Upper lobe of right lung (tissue), 1 donor: ENCODE measurements around the gene FANK1. TPM values are rescaled to one million over a fixed set of nuclear protein-coding genes. Genes with fewer than 3 reads are reported as not detected.

Source experiments
- ATAC-seq: fragments of 200-7000 bp; cut with Tn5 transposase; one replicate; pipeline ENCODE4 v1.9.1; 2020; ENCODE audit warnings: mild to moderate bottlenecking, moderate library complexity
- DNase-seq: peaks from one replicate; pipeline ENCODE4 v3.0.0-alpha.2; 2020
- H3K27ac ChIP-seq: fragments of 200-600 bp; one replicate; pipeline ENCODE4 v1.8.0; 2022
- H3K27me3 ChIP-seq: fragments of 200-600 bp; one replicate; pipeline ENCODE4 v1.8.0; 2022; ENCODE audit warnings: mild to moderate bottlenecking
- H3K36me3 ChIP-seq: fragments of 200-600 bp; one replicate; pipeline ENCODE4 v1.8.0; 2022
- H3K4me1 ChIP-seq: fragments of 200-600 bp; one replicate; pipeline ENCODE4 v1.8.0; 2022
- H3K4me3 ChIP-seq: fragments of 200-600 bp; one replicate; pipeline ENCODE4 v1.8.0; 2022; ENCODE audit warnings: mild to moderate bottlenecking
- H3K9me3 ChIP-seq: fragments of 200-600 bp; one replicate; pipeline ENCODE4 v1.8.0; 2022
- CTCF ChIP-seq: fragments of 200-600 bp; IDR thresholded peaks from one replicate; pipeline ENCODE4 v1.8.0; 2022; ENCODE audit warnings: antibody characterized with exemption
- intact Hi-C: fragments of 100-400 bp; cut with DNase I; formaldehyde crosslinking; loops from one replicate; pipeline ENCODE4 v1.11.0; 2022
- total RNA-seq: library from RNA; stranded (reverse); fragmentation: NEBNext Ultra II Directional; extraction: Animal tissue kit (Norgen Biotek cat#: 25700); gene quantifications from one replicate; pipeline ENCODE4 v1.2.1, GENCODE V29; 2021
- donor health status: DM: no; HTN: yes; CAD: no; lungs with severe emphysema.

The FANK1 gene
- total RNA-seq, 1 donor from 2014 or later: 2.6 TPM

GRCh38 chr10:126058507-126058906, 162.1 kb downstream of the FANK1 start:
- no peak overlapping the region for H3K4me3 ChIP-seq
- no peak for ATAC-seq
- H3K27ac ChIP-seq: no peak overlapping the region
- no peaks in the 10 kb centered on the region for H3K36me3 ChIP-seq
- no peak for DNase-seq
- TF ChIP-seq CTCF: no peak
- no peaks in the 10 kb centered on the region for H3K9me3 ChIP-seq
- peaks cover 3% of the 10 kb centered on the region for H3K4me1 ChIP-seq
- intact Hi-C loops: no loop called here
- H3K27me3 ChIP-seq: no peaks in the 10 kb centered on the region

Other genes with a start within 250 kb of the FANK1 start
- not detected for gene TEX36, start 213.4 kb upstream of the FANK1 start, total RNA-seq
- gene EDRF1, start 176.9 kb upstream of the FANK1 start, total RNA-seq: 20.8 TPM
- not detected for gene MMP21, start 120.7 kb upstream of the FANK1 start, total RNA-seq
- 34.2 TPM for gene UROS, start 73.3 kb upstream of the FANK1 start, total RNA-seq
- 36.9 TPM for gene BCCIP, start 73.0 kb upstream of the FANK1 start, total RNA-seq
- 35.1 TPM for gene DHX32, start 15.3 kb upstream of the FANK1 start, total RNA-seq